Measurements from ENCODE around the gene ARHGAP22.

The ARHGAP22 gene

DNA sequence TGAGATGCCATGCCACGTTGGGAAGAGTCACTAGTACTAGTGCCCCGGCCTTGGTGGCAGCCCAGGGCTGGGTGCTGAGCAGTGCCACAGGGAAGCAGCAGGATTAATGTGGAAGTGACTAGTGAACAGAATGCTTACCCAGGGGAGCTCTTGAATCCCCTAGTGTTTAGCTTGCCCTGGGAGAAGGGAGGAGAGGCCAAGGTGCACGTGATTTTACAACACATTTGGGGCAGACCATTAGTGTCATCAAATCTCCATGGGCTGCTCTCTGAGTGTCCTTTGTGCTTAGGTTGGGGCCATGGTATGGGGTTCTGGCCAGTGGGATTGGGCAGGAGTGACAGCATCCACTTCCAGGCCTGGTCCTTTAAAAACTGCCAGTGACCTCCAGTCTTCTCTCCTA, 37.5 kb downstream of the ARHGAP22 start:
- TF ChIP-seq FOXP2 (optimal IDR thresholded peaks at IDR 0.05; ENCODE audit: borderline replicate concordance, extremely low read depth, extremely low read length, insufficient read depth) (no peak), SIN3A (IDR thresholded peaks at IDR 0.05; ENCODE audit: borderline replicate concordance, insufficient read depth, low read length) (no peak), TAF1 (IDR thresholded peaks at IDR 0.05; ENCODE audit: borderline replicate concordance, insufficient read depth, low read length) (no peak), POLR2AphosphoS5 (IDR thresholded peaks at IDR 0.05; ENCODE audit: low read depth, low read length) (no peak)
- TF ChIP-seq, protein P1, sequence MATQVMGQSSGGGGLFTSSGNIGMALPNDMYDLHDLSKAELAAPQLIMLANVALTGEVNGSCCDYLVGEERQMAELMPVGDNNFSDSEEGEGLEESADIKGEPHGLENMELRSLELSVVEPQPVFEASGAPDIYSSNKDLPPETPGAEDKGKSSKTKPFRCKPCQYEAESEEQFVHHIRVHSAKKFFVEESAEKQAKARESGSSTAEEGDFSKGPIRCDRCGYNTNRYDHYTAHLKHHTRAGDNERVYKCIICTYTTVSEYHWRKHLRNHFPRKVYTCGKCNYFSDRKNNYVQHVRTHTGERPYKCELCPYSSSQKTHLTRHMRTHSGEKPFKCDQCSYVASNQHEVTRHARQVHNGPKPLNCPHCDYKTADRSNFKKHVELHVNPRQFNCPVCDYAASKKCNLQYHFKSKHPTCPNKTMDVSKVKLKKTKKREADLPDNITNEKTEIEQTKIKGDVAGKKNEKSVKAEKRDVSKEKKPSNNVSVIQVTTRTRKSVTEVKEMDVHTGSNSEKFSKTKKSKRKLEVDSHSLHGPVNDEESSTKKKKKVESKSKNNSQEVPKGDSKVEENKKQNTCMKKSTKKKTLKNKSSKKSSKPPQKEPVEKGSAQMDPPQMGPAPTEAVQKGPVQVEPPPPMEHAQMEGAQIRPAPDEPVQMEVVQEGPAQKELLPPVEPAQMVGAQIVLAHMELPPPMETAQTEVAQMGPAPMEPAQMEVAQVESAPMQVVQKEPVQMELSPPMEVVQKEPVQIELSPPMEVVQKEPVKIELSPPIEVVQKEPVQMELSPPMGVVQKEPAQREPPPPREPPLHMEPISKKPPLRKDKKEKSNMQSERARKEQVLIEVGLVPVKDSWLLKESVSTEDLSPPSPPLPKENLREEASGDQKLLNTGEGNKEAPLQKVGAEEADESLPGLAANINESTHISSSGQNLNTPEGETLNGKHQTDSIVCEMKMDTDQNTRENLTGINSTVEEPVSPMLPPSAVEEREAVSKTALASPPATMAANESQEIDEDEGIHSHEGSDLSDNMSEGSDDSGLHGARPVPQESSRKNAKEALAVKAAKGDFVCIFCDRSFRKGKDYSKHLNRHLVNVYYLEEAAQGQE (IDR thresholded peaks at IDR 0.05; ENCODE audit: insufficient read depth in 1 of 2, low read depth in 2 of 2, low read length in 2 of 2) = no peak

DNA sequence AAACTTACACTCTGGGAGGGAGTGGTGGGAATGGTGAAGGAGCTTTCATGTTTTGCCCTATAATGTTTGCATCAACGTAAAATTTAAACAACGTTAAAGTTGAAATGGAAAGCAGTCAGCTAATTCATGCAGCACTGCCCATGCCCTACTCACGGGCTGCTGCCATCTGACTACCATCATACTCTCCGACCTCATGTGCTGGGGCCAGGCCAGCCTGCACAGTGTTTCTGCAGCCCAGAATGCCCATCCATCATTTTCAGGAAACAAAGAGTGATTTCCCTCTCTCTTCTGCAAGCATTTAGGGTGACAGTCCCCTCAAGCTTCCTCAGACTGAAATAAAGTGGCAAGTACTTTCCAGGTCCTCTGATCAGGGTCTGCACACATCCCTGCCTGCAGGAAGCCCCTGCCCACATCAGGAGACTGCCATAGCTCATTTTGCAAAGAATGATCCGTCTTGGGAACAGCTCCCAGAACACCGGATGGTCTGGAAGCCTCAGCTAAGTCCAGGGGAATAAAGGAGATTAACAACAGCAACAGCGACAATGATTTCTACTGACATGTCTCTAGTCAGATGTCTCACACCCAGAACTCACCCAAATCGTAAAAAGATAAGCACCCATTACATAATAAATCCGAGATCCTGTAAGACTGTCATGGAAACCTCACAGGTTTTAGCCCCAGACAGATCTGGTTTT, 40.3 kb downstream of the ARHGAP22 start:
- TF ChIP-seq POLR2AphosphoS5 (IDR thresholded peaks at IDR 0.05; ENCODE audit: low read depth, low read length) = no peak
- TF ChIP-seq, protein P1 (IDR thresholded peaks at IDR 0.05; ENCODE audit: insufficient read depth in 1 of 2, low read depth in 2 of 2, low read length in 2 of 2) = no peak
- no peak for TF ChIP-seq TAF1 (IDR thresholded peaks at IDR 0.05; ENCODE audit: borderline replicate concordance, insufficient read depth, low read length)
- TF ChIP-seq SIN3A (IDR thresholded peaks at IDR 0.05; ENCODE audit: borderline replicate concordance, insufficient read depth, low read length) = no peak
- no peak for TF ChIP-seq FOXP2 (optimal IDR thresholded peaks at IDR 0.05; ENCODE audit: borderline replicate concordance, extremely low read depth, extremely low read length, insufficient read depth)

DNA sequence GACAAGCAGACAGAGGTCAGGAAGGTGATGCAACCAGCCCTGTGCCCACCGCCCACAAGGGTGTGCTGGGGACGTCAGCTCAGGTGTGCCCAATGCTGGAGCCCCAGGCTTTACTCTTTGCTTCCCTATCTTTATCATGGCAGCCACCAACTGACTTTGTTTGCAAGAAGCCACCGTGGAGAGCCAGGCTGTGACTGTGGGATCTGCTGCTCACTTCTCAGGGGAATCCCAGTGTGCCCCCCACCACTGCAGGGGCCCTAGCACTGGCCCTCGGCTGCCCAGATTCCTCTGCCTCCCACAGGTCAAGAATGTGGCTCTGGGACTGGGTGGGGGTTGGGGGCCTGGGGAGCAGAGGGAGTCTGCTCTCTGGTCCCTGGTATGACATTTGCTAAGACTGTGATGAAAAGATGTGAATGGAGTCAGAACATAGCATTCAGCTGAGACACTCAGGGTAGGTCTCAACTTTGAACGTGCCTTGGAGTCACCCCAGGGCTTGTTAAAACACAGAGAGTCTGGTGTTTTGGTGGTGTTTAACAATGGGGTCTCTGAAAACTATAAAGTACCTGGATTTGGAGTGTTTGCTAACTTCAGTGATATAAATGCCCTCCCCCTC, 47.3 kb downstream of the ARHGAP22 start:
- no peak for TF ChIP-seq FOXP2 (optimal IDR thresholded peaks at IDR 0.05; ENCODE audit: borderline replicate concordance, extremely low read depth, extremely low read length, insufficient read depth)
- TF ChIP-seq SIN3A (IDR thresholded peaks at IDR 0.05; ENCODE audit: borderline replicate concordance, insufficient read depth, low read length) = no peak
- TF ChIP-seq, protein P1 (IDR thresholded peaks at IDR 0.05; ENCODE audit: insufficient read depth in 1 of 2, low read depth in 2 of 2, low read length in 2 of 2) = no peak

DNA sequence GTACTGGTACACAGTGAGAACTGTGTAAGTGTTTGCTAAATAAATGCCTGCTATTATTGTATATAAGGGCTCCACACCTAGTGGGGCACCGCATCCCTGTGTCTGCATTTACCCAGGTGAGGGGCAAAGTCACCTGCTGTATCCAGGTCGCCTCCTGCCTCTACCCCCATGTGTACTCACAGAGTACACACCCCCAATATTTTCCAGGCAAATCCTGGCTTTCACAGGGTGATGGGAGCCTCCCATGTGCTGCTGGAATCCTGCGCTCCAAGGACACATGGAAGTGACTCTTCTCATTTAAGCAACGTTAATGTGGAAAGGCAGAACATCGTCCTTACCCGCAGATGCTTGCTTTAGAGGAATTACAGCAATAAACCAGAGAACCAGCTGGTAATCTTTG, 48.2 kb downstream of the ARHGAP22 start:
- TF ChIP-seq SIN3A (IDR thresholded peaks at IDR 0.05; ENCODE audit: borderline replicate concordance, insufficient read depth, low read length) (no peak), FOXP2 (optimal IDR thresholded peaks at IDR 0.05; ENCODE audit: borderline replicate concordance, extremely low read depth, extremely low read length, insufficient read depth) (no peak), POLR2AphosphoS5 (IDR thresholded peaks at IDR 0.05; ENCODE audit: low read depth, low read length) (no peak)
- TF ChIP-seq, protein P1 (IDR thresholded peaks at IDR 0.05; ENCODE audit: insufficient read depth in 1 of 2, low read depth in 2 of 2, low read length in 2 of 2) = no peak

Data from PFSK-1 (cell line).